H9 (cell line): ENCODE data around the gene KRTAP10-10. TPM values are rescaled to one million over a fixed set of nuclear protein-coding genes. Genes with fewer than 3 reads are reported as not detected.

Experiments
- DNase-seq: peaks from one replicate; pipeline ENCODE4 v3.0.0-alpha.2; 2017
- H2AFZ ChIP-seq: one replicate; pipeline ENCODE4 v1.6.1; 2013; ENCODE audit warnings: mild to moderate bottlenecking, low read length, control low read depth, moderate library complexity
- H2AK5ac ChIP-seq: 2 replicates; pipeline ENCODE4 v1.6.1; 2013; ENCODE audit warnings: low read length, control low read depth, mixed read lengths; ENCODE audit not compliant: insufficient read length
- H2BK120ac ChIP-seq: one replicate; pipeline ENCODE4 v1.6.1; 2013; ENCODE audit warnings: low read depth, mild to moderate bottlenecking, low read length, control low read depth, inconsistent platforms; ENCODE audit not compliant: poor library complexity, severe bottlenecking
- H2BK12ac ChIP-seq: 2 replicates; pipeline ENCODE4 v1.6.1; 2013; ENCODE audit warnings: low read length, control low read depth, mixed read lengths, low read depth; ENCODE audit not compliant: insufficient read length
- H2BK15ac ChIP-seq: 2 replicates; pipeline ENCODE4 v1.6.1; 2013; ENCODE audit warnings: low read depth, low read length, control low read depth
- H2BK20ac ChIP-seq: one replicate; pipeline ENCODE4 v1.6.1; 2013; ENCODE audit warnings: low read depth, mild to moderate bottlenecking, low read length, control low read depth, inconsistent platforms; ENCODE audit not compliant: poor library complexity, severe bottlenecking
- H2BK5ac ChIP-seq: 2 replicates; pipeline ENCODE4 v1.6.1; 2013; ENCODE audit warnings: low read length, control low read depth, mixed read lengths; ENCODE audit not compliant: insufficient read length
- H3K14ac ChIP-seq: 2 replicates; pipeline ENCODE4 v1.6.1; 2013; ENCODE audit warnings: low read length, control low read depth; ENCODE audit not compliant: insufficient read depth
- H3K18ac ChIP-seq: 2 replicates; pipeline ENCODE4 v1.6.1; 2013; ENCODE audit warnings: low read depth, mild to moderate bottlenecking, mixed read lengths, low read length, control low read depth; ENCODE audit not compliant: insufficient read length
- H3K23ac ChIP-seq: 2 replicates; pipeline ENCODE4 v1.6.1; 2013; ENCODE audit warnings: low read length, control low read depth, mixed read lengths, low read depth; ENCODE audit not compliant: insufficient read length
- H3K23me2 ChIP-seq: 2 replicates; pipeline ENCODE4 v1.6.1; 2013; ENCODE audit warnings: low read depth, mild to moderate bottlenecking, mixed read lengths, low read length, control low read depth; ENCODE audit not compliant: insufficient read length, poor library complexity, severe bottlenecking
- H3K27ac ChIP-seq: 2 replicates; pipeline ENCODE4 v1.5.1; 2013; ENCODE audit warnings: low read length, control low read depth, mixed read lengths, low read depth; ENCODE audit not compliant: insufficient read length
- H3K27me3 ChIP-seq: 2 replicates; pipeline ENCODE4 v1.6.1; 2013; ENCODE audit warnings: low read length, control low read depth, inconsistent platforms; ENCODE audit not compliant: insufficient read depth
- H3K4ac ChIP-seq: 2 replicates; pipeline ENCODE4 v1.6.1; 2013; ENCODE audit warnings: low read depth, mild to moderate bottlenecking, control low read depth, inconsistent platforms, low read length, moderate library complexity
- H3K4me1 ChIP-seq: 2 replicates; pipeline ENCODE4 v1.6.1; 2013; ENCODE audit warnings: low read length, control low read depth, inconsistent platforms; ENCODE audit not compliant: insufficient read depth
- H3K4me2 ChIP-seq: 2 replicates; pipeline ENCODE4 v1.6.1; 2013; ENCODE audit warnings: low read length, control low read depth, mixed read lengths; ENCODE audit not compliant: insufficient read length, insufficient read depth
- H3K56ac ChIP-seq: 2 replicates; pipeline ENCODE4 v1.6.1; 2013; ENCODE audit warnings: low read depth, mild to moderate bottlenecking, mixed read lengths, low read length, control low read depth; ENCODE audit not compliant: insufficient read length
- H3K79me1 ChIP-seq: 2 replicates; pipeline ENCODE4 v1.6.1; 2013; ENCODE audit warnings: low read depth, mild to moderate bottlenecking, moderate library complexity, low read length, control low read depth, inconsistent platforms; ENCODE audit not compliant: insufficient read depth, poor library complexity, severe bottlenecking
- H3K79me2 ChIP-seq: 2 replicates; pipeline ENCODE4 v1.6.1; 2013; ENCODE audit warnings: low read length, control low read depth, inconsistent platforms; ENCODE audit not compliant: insufficient read depth
- H3K9ac ChIP-seq: 2 replicates; pipeline ENCODE4 v1.6.1; 2013; ENCODE audit warnings: low read length, control low read depth, mixed read lengths; ENCODE audit not compliant: insufficient read length; ENCODE audit errors: extremely low read depth
- H3K9me3 ChIP-seq: one replicate; pipeline ENCODE4 v1.6.1; 2013; ENCODE audit warnings: low read depth, low read length, inconsistent platforms; ENCODE audit not compliant: control insufficient read depth
- H3T11ph ChIP-seq: one replicate; pipeline ENCODE4 v1.6.1; 2013; ENCODE audit warnings: mild to moderate bottlenecking, low read length, control low read depth, inconsistent platforms
- H4K20me1 ChIP-seq: one replicate; pipeline ENCODE4 v1.6.1; 2013; ENCODE audit not compliant: control insufficient read depth, insufficient read length, insufficient read depth
- H4K5ac ChIP-seq: 2 replicates; pipeline ENCODE4 v1.6.1; 2013; ENCODE audit warnings: low read depth, mild to moderate bottlenecking, mixed read lengths, low read length, control low read depth; ENCODE audit not compliant: insufficient read length
- H4K8ac ChIP-seq: replicated peaks from 2 replicates; pipeline ENCODE4 v1.6.1; 2013; ENCODE audit warnings: low read length, control low read depth, mixed read lengths, low read depth; ENCODE audit not compliant: insufficient read length
- H4K91ac ChIP-seq: 2 replicates; pipeline ENCODE4 v1.6.1; 2013; ENCODE audit warnings: low read depth, mild to moderate bottlenecking, moderate library complexity, mixed read lengths, low read length, control low read depth; ENCODE audit not compliant: insufficient read length
- H3K27ac Mint-ChIP-seq, 3 experiments: 2 replicates in 2 of 3; 3 replicates in 1 of 3; pipeline ENCODE4 v1.8.0; 2020 to 2021; ENCODE audit warnings: mixed read lengths in 3 of 3, mild to moderate bottlenecking in 1 of 3, moderate library complexity in 1 of 3
- H3K27me3 Mint-ChIP-seq: 2 replicates; pipeline ENCODE4 v1.8.0; 2021; ENCODE audit warnings: low read depth, mild to moderate bottlenecking, moderate library complexity, mixed read lengths
- H3K36me3 Mint-ChIP-seq, 3 experiments: 2 replicates in 2 of 3; 3 replicates in 1 of 3; pipeline ENCODE4 v1.8.0; 2020 to 2021; ENCODE audit warnings: low read depth in 3 of 3, mixed read lengths in 3 of 3; ENCODE audit not compliant: insufficient read depth in 1 of 3
- H3K4me1 Mint-ChIP-seq, 2 experiments: 2 replicates each; pipeline ENCODE4 v1.8.0; 2020; ENCODE audit warnings: mixed read lengths in 2 of 2
- H3K4me3 Mint-ChIP-seq, 2 experiments: 2 replicates in 1 of 2; 3 replicates in 1 of 2; pipeline ENCODE4 v1.8.0; 2020 to 2021; ENCODE audit warnings: mild to moderate bottlenecking in 2 of 2, mixed read lengths in 2 of 2, moderate library complexity in 1 of 2
- H3K9me3 Mint-ChIP-seq, 2 experiments: 2 replicates in 1 of 2; 3 replicates in 1 of 2; pipeline ENCODE4 v1.8.0; 2020; ENCODE audit warnings: mild to moderate bottlenecking in 2 of 2, mixed read lengths in 2 of 2, moderate library complexity in 1 of 2
- WGBS: extraction: QIAGEN DNeasy Blood & Tissue Kit; methylation state at CpG from one replicate; pipeline ENCODE4 v1.1.7; 2013; ENCODE audit warnings: missing lambda C conversion rate, low lambda C conversion rate, mixed read lengths; ENCODE audit not compliant: insufficient read length; ENCODE audit errors: extremely low coverage; 5-methylcytosine and 5-hydroxymethylcytosine counted together
- total RNA-seq: library from RNA; stranded (reverse); gene quantifications from 2 replicates; pipeline ENCODE4 v1.2.1, GENCODE V29; 2021
- TF ChIP-seq, protein P1 (sequence below): fragments of 200-600 bp; sonication (generic); conservative IDR thresholded peaks from 3 replicates; pipeline ENCODE4 v1.8.0; 2021; ENCODE audit warnings: antibody characterized with exemption, mild to moderate bottlenecking

Gene KRTAP10-10
- total RNA-seq, 1 experiment from 2014 or later, result not detected

DNA sequence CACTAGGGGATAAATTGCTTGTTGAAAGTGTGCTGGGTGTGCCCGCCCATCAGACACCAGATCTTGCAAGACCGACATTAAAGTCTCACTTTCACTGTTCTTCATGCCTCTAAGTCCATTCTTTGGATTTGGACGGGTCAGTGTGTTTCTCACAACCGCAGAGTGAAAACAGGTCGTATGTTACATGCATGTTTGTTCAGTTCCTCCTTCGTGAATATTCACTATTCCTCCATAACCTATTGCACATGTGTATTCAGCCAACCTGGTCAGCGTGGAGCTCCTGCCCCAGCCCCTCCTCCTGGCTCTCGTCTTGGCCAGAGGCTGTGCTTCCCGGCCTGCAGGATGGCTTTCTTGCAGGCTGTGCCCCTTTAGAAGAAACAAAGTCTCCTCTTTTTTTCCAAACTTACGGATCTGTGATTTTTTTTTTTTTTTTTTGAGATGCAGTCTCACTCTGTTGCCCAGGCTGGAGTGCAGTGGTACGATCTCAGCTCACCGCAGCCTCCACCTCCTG, 42.7 kb upstream of the KRTAP10-10 start:
- Mint-ChIP-seq H3K4me1 (peaks cover 48 to 49% of the 10 kb centered on the region in 2 experiments), H3K27me3 (no peaks in the 10 kb centered on the region; the same call in none of the 2 replicates), H3K36me3 (0 out of 7 replicates have a peak, but pooled peaks cover 0 to 4% (median 0%) of the 10 kb centered on the region in 3 experiments), H3K4me3 (no peak overlapping the region), H3K9me3 (no peaks in the 10 kb centered on the region; a peak in 2 of 5 replicates), H3K27ac (peak overlapping the region in 1 of 3 experiments; percentile 60; a peak in 1 of 7 replicates)
- Histone ChIP-seq H4K5ac (no peak overlapping the region), H3T11ph (no peak overlapping the region), H2BK120ac (no peak overlapping the region), H3K79me1 (no peaks in the 10 kb centered on the region), H3K4me1 (no peaks in the 10 kb centered on the region; the same call in 1 of the 2 replicates), H3K18ac (no peak overlapping the region), H3K27ac (no peak overlapping the region), H3K27me3 (no peaks in the 10 kb centered on the region), H2BK5ac (no peak overlapping the region), H3K9me3 (no peaks in the 10 kb centered on the region), H4K20me1 (no peaks in the 10 kb centered on the region), H2AFZ (no peak overlapping the region), H4K91ac (no peak overlapping the region), H3K4ac (no peak overlapping the region), H2BK12ac (no peak overlapping the region), H3K79me2 (no peaks in the 10 kb centered on the region), H3K14ac (no peak overlapping the region), H4K8ac (no peak overlapping the region), H2BK15ac (no peak overlapping the region), H3K56ac (no peak overlapping the region), H3K23ac (no peak overlapping the region), H3K4me2 (no peak overlapping the region), H3K23me2 (no peaks in the 10 kb centered on the region), H3K9ac (no peak overlapping the region), H2AK5ac (no peak overlapping the region), H2BK20ac (no peak overlapping the region)
- TF ChIP-seq, protein P1, sequence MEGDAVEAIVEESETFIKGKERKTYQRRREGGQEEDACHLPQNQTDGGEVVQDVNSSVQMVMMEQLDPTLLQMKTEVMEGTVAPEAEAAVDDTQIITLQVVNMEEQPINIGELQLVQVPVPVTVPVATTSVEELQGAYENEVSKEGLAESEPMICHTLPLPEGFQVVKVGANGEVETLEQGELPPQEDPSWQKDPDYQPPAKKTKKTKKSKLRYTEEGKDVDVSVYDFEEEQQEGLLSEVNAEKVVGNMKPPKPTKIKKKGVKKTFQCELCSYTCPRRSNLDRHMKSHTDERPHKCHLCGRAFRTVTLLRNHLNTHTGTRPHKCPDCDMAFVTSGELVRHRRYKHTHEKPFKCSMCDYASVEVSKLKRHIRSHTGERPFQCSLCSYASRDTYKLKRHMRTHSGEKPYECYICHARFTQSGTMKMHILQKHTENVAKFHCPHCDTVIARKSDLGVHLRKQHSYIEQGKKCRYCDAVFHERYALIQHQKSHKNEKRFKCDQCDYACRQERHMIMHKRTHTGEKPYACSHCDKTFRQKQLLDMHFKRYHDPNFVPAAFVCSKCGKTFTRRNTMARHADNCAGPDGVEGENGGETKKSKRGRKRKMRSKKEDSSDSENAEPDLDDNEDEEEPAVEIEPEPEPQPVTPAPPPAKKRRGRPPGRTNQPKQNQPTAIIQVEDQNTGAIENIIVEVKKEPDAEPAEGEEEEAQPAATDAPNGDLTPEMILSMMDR, result no peak
- WGBS, result no CpG with 5 or more reads among the region's 12 CpGs
- DNase-seq, result peak; percentile 24
